HG03342 (cell line): Measurements from ENCODE around the gene CDH23.

ENCODE experiments used
- ATAC-seq: cut with Tn5 transposase; IDR thresholded peaks from one replicate; pipeline ENCODE4 v1.9.1; 2021; ENCODE audit warnings: mild to moderate bottlenecking, moderate library complexity; ENCODE audit not compliant: unreplicated experiment

Gene CDH23

DNA sequence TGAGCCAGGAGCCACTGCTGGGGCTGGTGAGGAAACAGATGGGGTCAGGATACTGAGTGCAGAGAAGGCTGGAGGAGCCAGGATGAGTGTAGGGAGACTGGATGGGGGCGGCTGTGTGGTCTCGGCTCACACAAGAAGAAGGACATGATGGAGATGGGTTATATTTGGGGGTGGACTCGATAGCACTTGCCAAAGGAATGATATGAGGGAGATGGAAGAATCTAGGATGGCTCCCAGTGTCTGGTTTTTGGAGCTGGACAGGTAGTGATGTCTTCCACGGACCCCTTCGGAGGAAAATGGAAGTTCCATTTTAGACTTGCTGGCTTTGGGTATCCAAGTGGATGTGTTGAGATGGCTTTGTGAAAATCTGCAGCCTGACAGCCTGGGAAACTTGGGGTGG is 83.9 kb downstream of the CDH23 start:
- no peak for ATAC-seq

DNA sequence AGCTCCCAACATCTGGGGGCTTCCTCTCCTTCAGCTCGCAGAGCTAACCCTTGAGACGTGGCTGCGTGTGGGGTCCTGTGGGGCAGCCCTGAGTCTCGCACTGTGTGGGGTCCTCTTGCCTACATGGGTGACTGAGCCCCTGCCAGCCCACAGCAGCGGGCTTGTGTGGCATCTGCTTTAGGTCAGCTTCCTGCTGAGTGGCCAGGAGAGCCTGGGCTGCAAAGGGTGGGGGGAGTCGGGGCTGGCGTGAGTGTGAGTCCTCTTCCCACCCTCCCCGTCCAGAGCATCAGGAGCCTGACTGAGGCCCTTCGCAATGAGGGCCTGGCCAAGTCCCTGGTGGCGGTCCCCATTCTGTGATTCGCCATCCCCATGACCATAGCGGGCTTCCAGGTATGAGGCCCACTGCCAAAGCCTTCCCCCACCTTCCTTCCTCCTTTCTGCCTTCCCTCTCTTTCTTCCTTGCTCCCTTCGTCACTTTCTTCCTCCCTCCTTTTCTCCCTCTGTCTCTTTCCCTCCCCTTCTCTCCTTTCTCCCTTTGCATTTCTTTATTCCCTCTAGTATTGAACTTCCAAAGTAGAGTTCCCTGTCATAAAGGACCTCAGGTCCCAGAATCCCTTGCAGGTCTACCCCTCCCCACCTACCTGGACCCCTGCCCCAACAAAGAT is 85.2 kb downstream of the CDH23 start:
- no peak for ATAC-seq

DNA sequence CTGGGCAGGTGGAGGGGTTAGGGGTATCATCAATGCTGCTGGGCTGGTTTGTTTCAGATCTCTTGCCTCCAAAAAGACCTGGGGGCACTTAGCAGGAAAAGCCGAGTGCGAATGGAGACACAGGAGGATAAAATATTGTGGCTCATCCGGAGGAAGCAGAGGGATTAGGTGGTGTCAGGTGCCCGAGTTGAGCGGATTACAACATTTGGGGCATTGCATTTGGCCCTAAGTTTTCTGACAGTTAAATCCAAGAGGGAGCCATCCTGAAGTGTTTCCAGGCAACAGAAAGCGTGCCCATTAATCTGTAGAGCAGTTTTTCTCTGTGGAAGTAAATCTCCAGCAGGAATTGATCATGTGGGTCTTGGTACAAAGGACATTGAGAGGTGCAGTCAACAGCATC is 85.9 kb downstream of the CDH23 start:
- no peak for ATAC-seq

DNA sequence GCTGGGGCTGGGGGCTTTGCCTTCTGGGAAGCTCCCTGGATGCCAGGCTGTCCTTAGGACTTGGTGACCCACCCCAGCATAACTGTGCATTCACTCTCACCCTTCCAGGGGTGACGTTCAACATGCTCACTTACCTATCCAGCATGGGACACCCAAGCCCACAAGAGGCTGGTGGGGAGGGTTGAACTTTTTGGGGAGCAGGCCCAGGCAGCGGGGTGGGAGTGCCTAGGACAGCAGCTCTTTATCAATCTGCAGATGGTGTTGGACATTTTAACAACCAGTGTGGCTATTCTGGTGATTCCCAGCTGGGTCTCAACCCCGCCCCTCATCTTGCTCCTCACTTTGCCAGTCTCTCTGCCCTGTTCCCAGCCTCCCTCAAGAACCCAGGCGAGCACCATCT is 86.4 kb downstream of the CDH23 start:
- no peak for ATAC-seq

DNA sequence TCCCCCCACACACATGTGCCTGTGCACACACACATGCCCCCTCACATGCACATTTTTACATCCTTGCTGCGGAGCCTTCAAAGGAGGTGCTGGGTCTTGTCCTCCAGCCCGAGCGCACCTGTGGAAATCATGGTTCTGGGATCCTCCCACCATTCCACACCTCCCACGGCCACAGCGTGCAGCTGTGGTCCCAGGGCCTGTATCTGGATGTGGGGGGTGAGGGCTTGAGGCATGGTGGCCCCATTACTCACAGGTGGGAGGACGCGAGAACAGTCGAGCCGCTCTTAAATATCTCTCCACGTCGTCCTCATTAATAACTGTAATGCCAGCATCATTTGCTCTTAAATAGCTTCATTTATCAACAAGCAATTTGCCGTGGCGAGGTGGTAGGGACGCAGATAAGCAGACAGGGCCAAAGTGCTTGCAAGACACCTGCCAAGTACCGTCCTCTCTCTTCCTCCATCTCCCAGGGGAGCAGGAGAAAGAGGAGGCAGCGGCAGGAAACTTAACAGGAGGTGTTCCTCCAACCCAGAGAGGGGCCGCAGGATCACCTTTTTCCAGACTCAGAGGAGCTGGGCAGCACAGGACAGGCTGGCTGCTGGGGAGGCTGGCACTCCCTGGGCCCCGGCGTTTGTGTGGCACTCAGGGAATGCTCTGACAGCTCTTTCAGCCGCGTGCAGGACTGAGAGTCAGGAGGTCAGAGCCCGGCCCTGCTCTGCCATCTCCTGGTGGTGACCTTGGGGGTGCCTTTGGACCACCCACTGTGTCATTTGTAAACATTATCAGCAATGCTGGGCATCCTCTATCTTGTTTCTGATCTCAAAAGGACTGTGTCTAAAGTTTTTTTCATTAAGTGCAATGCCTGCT is 87.4 kb downstream of the CDH23 start:
- ATAC-seq: no peak

DNA sequence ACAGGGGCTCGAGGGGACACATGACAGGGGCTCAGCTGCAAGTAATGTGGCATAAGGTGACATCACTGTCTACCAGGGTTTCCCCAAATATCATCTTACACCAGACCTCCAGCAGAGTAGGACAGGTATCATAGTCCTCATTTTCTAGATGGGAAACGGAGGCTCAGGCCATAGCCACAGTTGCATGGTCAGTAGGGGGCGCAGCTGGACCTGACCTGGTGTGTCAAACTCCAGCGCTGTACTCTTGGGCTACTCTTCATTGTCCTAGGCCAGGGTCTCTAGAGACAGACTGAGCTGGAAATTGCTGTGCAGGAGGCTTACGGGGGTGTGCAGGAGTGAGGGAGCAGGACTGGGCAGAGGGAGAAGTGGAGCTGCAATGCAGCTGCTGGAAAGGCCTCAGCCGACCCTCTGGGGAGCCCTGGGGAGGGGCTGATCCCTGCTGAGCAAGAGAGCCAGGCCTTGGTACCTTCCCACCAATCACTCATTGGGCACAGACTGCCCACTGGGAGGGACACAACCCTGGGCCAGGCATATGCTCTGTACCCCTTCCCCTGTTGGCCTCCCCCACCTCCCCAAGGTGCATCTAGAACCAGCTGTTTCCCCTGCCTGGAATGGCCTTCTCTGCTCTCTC is 89.9 kb downstream of the CDH23 start:
- ATAC-seq: no peak

DNA sequence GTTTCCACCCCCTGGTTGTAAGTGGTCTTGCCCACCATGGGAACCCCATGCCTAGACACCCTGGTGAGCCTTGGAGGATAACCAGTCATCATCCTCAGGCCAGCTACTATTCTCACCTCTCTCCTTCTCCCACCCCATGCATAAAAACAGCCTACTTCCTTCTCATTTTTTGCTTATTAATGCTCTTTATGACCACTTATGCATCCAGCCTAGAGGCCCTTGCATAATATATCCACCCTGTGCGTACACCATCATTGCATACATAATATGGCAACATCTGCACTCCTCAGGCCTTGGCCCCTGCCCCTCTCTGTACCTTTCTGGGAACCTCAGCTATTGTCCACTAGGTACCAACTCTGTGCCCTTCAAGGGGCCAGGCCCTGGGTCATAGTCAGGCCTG is 91.0 kb downstream of the CDH23 start:
- no peak for ATAC-seq

DNA sequence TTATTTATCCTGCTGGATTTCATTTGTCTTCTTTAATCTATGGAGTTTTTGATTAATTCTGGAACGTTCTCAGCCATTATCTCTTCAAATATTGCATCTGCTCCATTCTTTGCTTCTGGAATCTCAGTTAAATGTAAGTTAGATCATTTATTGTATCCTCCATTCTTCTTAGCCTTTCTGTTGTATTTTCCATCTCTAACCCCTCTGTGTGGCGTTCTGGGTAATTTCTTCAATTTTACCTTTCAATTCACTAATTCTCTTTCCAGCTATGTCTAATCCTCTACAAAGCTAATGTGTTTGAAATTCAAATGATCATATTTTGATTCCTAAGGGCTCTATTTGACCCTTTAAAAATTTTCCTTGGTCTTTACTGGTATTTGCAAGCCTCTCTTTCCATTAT is 92.4 kb downstream of the CDH23 start:
- ATAC-seq: no peak

DNA sequence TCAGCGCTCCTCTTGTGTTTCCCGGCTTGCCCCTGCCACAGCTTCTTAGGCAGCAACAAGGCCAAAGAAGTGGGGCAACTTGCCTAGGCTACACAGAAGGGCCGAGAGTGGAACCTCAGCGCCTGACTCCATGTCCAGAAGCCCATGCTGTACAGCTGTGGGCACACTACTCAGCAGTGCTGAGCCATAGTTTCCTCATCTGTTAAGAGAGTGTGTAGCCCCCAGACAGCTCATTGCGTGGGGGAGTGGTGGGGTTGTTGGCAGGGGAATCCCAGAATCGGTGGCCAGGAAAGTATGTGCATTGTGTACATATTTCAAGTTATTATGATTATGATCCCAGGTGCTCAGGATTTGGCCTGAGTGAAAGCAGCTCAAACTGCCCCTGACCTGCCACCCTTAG is 96.2 kb downstream of the CDH23 start:
- ATAC-seq: no peak

DNA sequence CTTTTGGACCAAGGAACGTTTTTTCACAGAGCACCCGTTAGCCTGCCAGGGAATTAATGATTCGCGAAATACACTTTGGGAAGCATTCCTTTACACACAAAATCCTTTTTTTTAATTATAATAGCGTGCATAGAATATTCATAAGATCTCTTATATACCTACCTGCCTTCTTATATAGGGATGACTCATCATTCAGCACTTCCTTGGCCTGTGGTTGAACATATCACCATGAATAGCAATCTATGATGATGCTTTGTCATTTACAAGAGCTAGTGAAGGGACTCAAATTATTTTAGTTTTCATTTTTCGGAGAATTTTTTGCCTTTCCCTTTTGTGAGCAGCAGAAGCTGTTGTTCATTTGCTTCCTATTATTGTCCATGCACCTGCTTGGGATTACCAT is 97.0 kb downstream of the CDH23 start:
- ATAC-seq: no peak

DNA sequence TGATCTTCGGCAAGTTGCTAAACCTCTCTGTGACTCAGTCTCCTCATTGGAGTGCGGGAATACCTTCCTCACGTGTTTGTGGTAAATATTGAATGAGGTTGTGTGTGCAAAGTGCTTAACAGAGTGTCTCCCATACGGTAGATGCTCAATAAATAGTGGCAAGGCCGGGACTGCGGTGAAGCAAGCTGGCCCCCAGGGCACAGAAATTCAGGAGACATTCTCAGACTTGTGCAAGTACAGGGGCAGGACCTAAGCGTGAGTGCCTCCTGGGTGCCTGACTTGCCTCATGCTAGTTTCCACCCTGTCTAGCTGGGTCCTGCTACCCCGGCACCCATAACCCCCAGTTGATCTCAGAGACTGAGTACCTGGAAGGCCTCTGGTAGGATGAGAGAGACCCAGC is 97.8 kb downstream of the CDH23 start:
- no peak for ATAC-seq

DNA sequence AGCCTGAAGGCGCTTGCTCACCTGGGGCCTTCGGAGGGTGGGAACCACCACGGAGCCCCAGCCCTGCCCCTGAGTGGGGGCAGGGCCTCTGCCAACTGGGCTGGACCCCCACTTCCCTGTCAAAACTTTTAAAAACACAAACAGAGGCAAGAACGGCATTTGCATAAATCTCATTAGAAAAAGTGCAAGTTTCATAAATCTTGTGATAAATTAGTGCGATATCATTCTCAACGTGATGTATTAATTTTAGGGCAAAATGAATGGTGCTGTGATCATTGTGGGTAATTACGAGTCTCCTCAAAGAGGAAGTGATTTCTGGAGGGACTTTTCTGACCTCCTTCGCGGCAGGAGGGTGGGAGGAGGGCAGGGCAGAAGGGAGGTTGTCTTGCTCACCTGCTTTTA is 98.3 kb downstream of the CDH23 start:
- ATAC-seq: no peak

DNA sequence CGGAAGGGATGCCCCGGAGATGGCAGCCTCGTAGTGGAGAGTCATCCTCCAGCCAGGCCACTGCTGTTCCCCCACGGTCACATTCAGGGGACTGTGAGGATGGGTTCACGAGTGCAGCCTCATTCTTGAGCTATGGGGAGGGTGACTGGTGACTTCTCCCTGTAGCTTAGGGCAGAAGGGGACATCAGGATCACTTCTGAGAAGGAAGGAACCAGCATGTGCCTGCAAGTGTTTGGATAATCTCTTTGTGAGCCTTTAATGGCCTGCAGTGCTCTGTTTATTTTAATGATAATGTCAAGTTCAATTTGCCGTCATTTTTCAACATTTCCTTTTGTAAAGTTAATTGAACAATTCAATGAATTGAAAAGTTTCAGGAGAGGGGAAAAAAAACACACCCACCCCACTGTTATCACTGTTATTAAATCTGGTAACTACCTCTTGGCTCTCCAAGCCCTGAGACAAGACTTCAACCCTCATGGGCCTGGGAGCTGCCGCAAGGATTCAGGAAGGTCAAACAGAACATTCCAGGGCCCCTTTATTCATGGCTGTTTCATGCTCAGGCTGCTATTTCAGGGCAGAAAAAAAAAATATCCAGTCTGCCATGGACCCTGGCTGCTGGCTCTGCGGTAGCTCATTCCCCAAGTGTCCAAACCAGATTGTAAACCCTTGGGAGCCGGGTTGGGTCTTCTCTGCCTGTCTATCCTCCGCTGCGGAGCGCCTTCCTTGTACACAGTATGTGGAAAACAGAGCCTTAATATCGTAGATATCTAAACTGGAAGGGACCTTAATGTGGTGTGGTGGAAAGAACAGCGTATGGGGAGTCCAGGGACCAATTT is 100.4 kb downstream of the CDH23 start:
- ATAC-seq: no peak

DNA sequence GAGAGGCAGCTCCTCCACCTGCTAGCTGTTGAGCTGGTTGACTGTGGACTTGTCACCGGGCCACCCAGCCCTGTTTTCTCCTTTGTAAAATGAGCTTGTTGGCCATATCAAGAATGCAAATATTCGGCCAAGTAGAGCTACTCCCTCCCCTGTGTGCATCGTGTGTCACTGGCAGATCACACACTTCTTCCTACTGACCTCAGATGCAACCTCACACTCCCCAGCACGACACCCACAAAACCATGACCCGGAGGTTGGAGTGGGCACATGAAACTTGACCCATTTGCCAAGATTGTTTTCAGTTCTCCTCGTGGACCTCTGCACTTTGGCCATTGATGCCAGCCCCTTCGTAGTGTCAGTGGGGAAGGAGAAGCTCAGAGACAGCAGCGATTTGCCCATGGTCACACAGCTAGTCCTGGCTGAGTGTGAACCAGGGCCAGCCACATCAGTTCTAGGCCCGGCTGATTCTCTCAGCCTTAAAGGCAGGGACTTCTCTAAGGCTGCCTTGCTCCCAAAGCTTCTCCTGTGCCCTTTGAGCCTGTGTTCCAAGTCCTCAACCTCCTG is 101.1 kb downstream of the CDH23 start:
- no peak for ATAC-seq

DNA sequence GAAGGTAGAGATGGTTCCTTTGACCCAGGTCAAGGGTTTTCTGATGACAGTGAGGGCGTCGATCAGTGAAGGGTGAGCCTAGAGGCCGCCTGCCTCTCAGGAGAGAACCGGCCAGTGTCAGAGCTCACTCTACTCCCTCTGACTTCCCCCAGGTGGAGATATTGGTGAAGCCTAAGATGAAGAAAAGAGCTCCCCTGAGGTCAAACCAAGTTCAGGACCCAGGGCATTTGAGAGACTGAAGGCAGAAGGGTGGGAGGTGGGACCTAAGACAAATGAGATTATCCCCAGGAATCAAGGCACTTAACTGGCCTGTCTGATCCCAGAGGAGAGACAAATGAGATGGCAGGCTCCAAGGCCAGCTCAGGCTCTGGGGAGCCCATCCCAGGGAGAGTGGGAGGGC is 104.7 kb downstream of the CDH23 start:
- ATAC-seq: no peak

DNA sequence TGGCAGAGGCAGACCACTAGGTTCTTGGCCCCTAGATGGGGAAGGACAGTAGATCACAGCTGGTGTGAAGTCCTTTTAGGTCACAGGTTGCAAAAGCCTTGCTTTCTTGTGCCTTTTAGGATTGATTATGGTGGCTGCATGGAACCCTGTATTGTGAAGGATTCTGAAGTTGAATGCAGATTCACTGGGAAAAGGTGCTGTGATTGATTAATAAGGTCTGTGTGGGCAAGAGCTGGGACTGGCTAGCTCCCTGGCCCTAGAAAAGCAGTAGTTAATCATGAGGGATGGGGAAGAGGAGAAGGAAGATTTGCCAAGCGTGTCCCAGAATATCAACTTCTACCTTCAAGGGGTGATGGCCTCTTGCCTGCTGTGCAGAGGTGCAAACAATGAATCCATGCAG is 105.5 kb downstream of the CDH23 start:
- ATAC-seq: no peak

DNA sequence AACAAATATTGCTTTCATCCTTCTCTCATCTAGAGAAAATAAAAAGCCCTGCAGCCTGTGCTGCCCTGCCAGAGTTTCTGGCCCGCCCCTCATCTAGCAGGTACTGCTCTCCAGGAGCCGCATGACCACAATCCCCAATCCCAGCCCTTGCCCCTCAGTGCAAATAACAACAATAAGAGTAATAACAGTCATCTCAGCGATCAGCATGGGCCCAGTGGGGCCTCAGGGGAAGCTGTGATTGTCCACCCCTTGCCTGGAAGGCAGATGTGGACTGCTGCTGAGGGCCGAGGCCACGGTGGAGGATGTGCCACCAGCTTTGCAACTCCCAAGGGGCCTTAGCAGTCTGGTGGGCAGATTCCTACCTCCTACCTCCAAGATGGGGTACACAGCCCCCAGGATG is 106.1 kb downstream of the CDH23 start:
- ATAC-seq: no peak

DNA sequence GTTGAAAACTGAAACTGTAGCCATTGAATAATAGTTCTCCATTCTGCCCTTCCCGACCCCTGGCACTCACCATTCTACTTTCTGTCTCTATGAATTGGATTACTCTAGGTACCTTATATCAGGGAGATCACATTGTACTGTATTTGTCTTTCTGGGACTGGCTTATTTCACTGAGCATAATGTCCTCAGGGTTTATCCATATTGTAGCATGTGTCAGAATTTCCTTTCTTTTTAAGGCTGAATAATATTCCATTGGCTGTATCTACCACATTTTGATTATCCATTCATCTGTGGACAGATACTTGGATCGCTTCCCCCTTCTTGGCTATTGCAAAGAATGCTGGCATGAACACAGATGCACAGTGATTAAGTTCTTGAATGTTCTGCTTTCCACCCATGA is 107.4 kb downstream of the CDH23 start:
- no peak for ATAC-seq

DNA sequence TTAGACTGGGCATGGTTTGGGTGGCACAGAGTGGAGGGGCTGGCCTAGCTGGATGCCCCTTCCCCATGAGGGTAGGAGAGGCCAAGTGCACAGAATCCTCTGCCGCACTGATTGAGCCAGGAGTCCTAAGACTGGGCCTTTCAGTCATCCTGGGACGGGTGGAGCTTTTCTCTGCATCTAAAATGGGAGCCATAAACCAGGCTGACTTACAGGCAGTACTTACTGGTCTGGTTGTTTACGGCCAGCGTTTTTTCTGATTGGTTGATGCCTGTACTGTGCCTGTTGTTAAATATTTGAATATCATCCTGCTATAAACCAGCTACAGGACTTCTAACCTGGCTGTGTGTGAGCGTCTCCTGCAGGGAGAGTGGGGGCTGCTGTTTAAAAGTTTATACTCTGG is 107.8 kb downstream of the CDH23 start:
- ATAC-seq: no peak

DNA sequence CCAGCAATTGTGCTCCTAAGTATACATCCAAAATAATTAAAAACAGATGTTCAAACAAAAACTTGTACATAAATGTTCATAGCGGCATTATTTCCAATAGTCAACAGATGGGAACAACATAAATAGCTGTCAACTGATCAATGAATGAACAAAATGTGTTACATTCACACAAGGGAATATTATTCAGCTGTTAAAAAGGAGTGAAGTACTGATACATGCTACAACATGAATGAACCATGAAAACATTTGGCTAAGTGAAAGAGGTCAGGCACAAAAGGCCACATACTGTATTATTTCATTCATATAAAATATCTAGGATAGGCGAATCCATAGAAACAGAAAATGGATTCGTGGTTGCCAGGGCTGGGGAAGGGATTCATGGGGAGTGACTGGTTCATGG is 109.1 kb downstream of the CDH23 start:
- ATAC-seq: no peak

DNA sequence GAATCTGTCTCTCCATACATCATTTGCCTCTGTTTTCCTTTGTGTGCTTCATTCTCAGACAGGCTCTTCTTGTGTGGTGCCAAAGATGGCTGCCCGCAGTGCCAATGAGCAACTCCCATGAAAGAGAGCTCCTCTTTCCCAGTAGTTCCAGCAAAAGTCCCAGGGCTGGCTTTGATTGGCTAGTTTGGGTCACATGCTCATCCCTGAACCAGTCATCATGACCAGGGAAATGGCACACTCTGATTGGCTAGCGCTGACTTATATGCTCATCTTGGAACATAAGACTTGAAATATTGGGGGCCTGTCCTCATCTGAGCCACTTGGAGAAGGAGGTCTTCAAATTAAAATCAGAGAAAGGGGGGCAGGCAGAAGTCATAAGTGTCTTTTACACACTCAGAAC is 112.7 kb downstream of the CDH23 start:
- ATAC-seq: no peak
